K562 (cell line): ENCODE measurements around the gene VIT. TPM values are rescaled to one million over a fixed set of nuclear protein-coding genes. Genes with fewer than 3 reads are reported as not detected.

ENCODE experiments used
- ATAC-seq: fragments of 200-7000 bp; cut with Tn5 transposase; 3 replicates; pipeline ENCODE4 v1.9.1; 2020; ENCODE audit warnings: moderate library complexity
- BruUV-seq: library from RNA; stranded (reverse); fragments of 400-500 nt; replicated peaks from 2 replicates; lab custom pipeline; 2021; lab: Mats Ljungman, UMichigan
- CTCF ChIA-PET: fragments of 300-600 bp; formaldehyde crosslinking; extraction: SDS; loops from one replicate; lab custom pipeline; 2021; ENCODE audit warnings: low intra/inter-chr PET ratio; lab: Yijun Ruan, JAX
- POLR2A ChIA-PET: fragments of 300-600, 350-650 bp; sonication (Branson Sonifier 250); formaldehyde crosslinking; extraction: SDS; loops from one replicate; lab custom pipeline; 2021; ENCODE audit warnings: antibody characterized with exemption, inconsistent platforms; lab: Yijun Ruan, JAX
- DNase-seq, 4 experiments: peaks; one replicate each; pipeline versions ENCODE4 v3.0.0 to v3.0.0-alpha.2; 2011 to 2018; ENCODE audit warnings: low spot score in 3 of 4, mixed read lengths in 3 of 4; ENCODE audit errors: extremely low read depth in 1 of 4
- FAIRE-seq: peaks from 2 replicates; lab custom pipeline; 2011; peaks lifted over from hg19 to GRCh38; lab: Jason Lieb, UNC
- H2AFZ ChIP-seq: 2 replicates; pipeline ENCODE4 v1.6.0; 2011; ENCODE audit warnings: low read depth, low read length, control low read depth, inconsistent platforms
- H3K27ac ChIP-seq: fragments of 200-600 bp; 3 replicates; pipeline ENCODE4 v1.8.0; 2011; ENCODE audit warnings: low read depth, mild to moderate bottlenecking, control low read depth, inconsistent platforms, low read length, moderate library complexity, mixed read lengths; ENCODE audit errors: extremely low read depth
- H3K27me3 ChIP-seq, 2 experiments: fragments of 300-600 bp in 1 of 2; 2 replicates in 1 of 2; 3 replicates in 1 of 2; pipeline versions ENCODE4 v1.6.0 to v1.8.0; 2011; ENCODE audit warnings: inconsistent platforms in 2 of 2, low read length in 2 of 2, mild to moderate bottlenecking in 1 of 2, mixed read lengths in 1 of 2, moderate library complexity in 1 of 2; ENCODE audit not compliant: control insufficient read depth in 2 of 2, insufficient read depth in 2 of 2
- H3K36me3 ChIP-seq: fragments of 300-600 bp; 3 replicates; pipeline ENCODE4 v1.8.0; 2011; ENCODE audit warnings: mild to moderate bottlenecking, low read length, inconsistent platforms; ENCODE audit not compliant: control insufficient read depth, insufficient read depth
- H3K4me1 ChIP-seq, 2 experiments: fragments of 200-600 bp in 1 of 2; replicated peaks in 1 of 2; 2 replicates in 1 of 2; 3 replicates in 1 of 2; pipeline versions ENCODE4 v1.5.1 to v1.8.0; 2011; ENCODE audit warnings: inconsistent platforms in 2 of 2, low read length in 2 of 2, mild to moderate bottlenecking in 1 of 2, mixed read lengths in 1 of 2, moderate library complexity in 1 of 2; ENCODE audit not compliant: control insufficient read depth in 2 of 2, insufficient read depth in 2 of 2
- H3K4me2 ChIP-seq: 2 replicates; pipeline ENCODE4 v1.6.1; 2011; ENCODE audit warnings: low read length, control low read depth, inconsistent platforms, mixed read lengths; ENCODE audit not compliant: insufficient read depth
- H3K4me3 ChIP-seq: fragments of 200-600 bp; sonication (generic), shearing (Covaris generic); 2 replicates; pipeline ENCODE4 v1.5.1; 2016; ENCODE audit warnings: control low read depth, inconsistent platforms
- H3K79me2 ChIP-seq: fragments of 200-600 bp; 3 replicates; pipeline ENCODE4 v1.8.0; 2011; ENCODE audit warnings: low read length, inconsistent platforms; ENCODE audit not compliant: control insufficient read depth, insufficient read depth
- H3K9ac ChIP-seq, 2 experiments: 2 replicates each; pipeline versions ENCODE4 v1.6.0 to v1.6.1; 2011; ENCODE audit warnings: low read depth in 2 of 2, low read length in 2 of 2, control low read depth in 1 of 2, inconsistent platforms in 1 of 2, mild to moderate bottlenecking in 1 of 2, mixed read lengths in 1 of 2; ENCODE audit not compliant: insufficient read depth in 1 of 2
- H3K9me1 ChIP-seq: one replicate; pipeline ENCODE4 v1.6.0; 2011; ENCODE audit warnings: inconsistent platforms, mild to moderate bottlenecking, low read length, moderate library complexity; ENCODE audit not compliant: control insufficient read depth, insufficient read depth
- H3K9me3 ChIP-seq: replicated peaks from 2 replicates; pipeline ENCODE4 v1.5.1; 2011; ENCODE audit warnings: low read depth, low read length, inconsistent platforms; ENCODE audit not compliant: control insufficient read depth, insufficient read depth
- H4K20me1 ChIP-seq: replicated peaks from 2 replicates; pipeline ENCODE4 v1.6.1; 2011; ENCODE audit warnings: low read length, inconsistent platforms, mixed read lengths; ENCODE audit not compliant: control insufficient read depth, insufficient read depth
- BHLHE40 ChIP-seq: IDR thresholded peaks from 2 replicates; pipeline ENCODE4 v1.6.1; 2011; ENCODE audit warnings: low read length, improper control_type of control experiment
- HDAC8 ChIP-seq: fragments of 450-650 bp; IDR thresholded peaks from 2 replicates; pipeline ENCODE4 v1.6.1; 2016; ENCODE audit warnings: mild to moderate bottlenecking, missing genetic modification characterization, moderate library complexity, missing compliant biosample characterization
- HNRNPLL ChIP-seq: fragments of 200-400 bp; formaldehyde crosslinking; IDR thresholded peaks from 2 replicates; pipeline ENCODE4 v1.6.1; 2017; ENCODE audit warnings: low read length, low read depth, mild to moderate bottlenecking; ENCODE audit not compliant: poor library complexity, severe bottlenecking
- NELFE ChIP-seq: IDR thresholded peaks from 2 replicates; pipeline ENCODE4 v1.6.1; 2011; ENCODE audit warnings: mild to moderate bottlenecking; ENCODE audit not compliant: insufficient read depth, insufficient read length
- NFIC ChIP-seq: fragments of 450-650 bp; IDR thresholded peaks from 2 replicates; pipeline ENCODE4 v1.6.1; 2017; ENCODE audit warnings: mild to moderate bottlenecking, inconsistent platforms
- NFXL1 ChIP-seq: fragments of 450-650 bp; formaldehyde crosslinking; IDR thresholded peaks from 2 replicates; pipeline ENCODE4 v1.4.0; 2021; ENCODE audit warnings: mild to moderate bottlenecking
- NR2F6 ChIP-seq: fragments of 450-650 bp; formaldehyde crosslinking; IDR thresholded peaks from 2 replicates; pipeline ENCODE4 v1.4.0; 2020; ENCODE audit warnings: mild to moderate bottlenecking
- PRPF4 ChIP-seq: fragments of 200-400 bp; formaldehyde crosslinking; IDR thresholded peaks from one replicate; pipeline ENCODE4 v1.6.1; 2017; ENCODE audit warnings: low read length, low read depth, mild to moderate bottlenecking; ENCODE audit not compliant: insufficient read depth, poor library complexity, severe bottlenecking
- PYGO2 ChIP-seq: fragments of 450-650 bp; IDR thresholded peaks from 2 replicates; pipeline ENCODE4 v1.6.1; 2016; ENCODE audit warnings: mild to moderate bottlenecking, missing genetic modification characterization, moderate library complexity, missing compliant biosample characterization
- RNF2 ChIP-seq: sonication (generic); IDR thresholded peaks from 2 replicates; pipeline ENCODE4 v1.6.1; 2016
- SMC3 ChIP-seq: conservative IDR thresholded peaks from 2 replicates; pipeline ENCODE4 v1.6.1; 2011; ENCODE audit warnings: low read depth, low read length, improper control_type of control experiment; ENCODE audit not compliant: insufficient read depth
- SNIP1 ChIP-seq: fragments of 450-650 bp; IDR thresholded peaks from 2 replicates; pipeline ENCODE4 v1.7.1; 2017; ENCODE audit warnings: low read depth, mild to moderate bottlenecking
- TBP ChIP-seq: optimal IDR thresholded peaks from 2 replicates; pipeline ENCODE3; 2011; ENCODE audit warnings: low read depth, low read length, improper control_type of control experiment
- ZKSCAN1 ChIP-seq: fragments of 150-350 bp; IDR thresholded peaks from 2 replicates; pipeline ENCODE4 v1.6.1; 2016; ENCODE audit warnings: low read depth, low read length
- WGBS: fragments of 100-300 bp; shearing (Covaris generic); methylation state at CpG from one replicate; pipeline ENCODE4 v1.1.6; 2016; ENCODE audit warnings: low coverage, mixed read lengths; ENCODE audit not compliant: insufficient coverage; ENCODE audit errors: missing lambda C conversion rate; 5-methylcytosine and 5-hydroxymethylcytosine counted together
- in situ Hi-C: fragments of 300-500 bp; cut with MboI; formaldehyde crosslinking; loops from 4 replicates; pipeline ENCODE4 v1.15.0; 2018; ENCODE audit warnings: inconsistent platforms, mixed read lengths
- intact Hi-C: fragments of 100-400 bp; cut with micrococcal nuclease; formaldehyde crosslinking; loops from 2 replicates; pipeline ENCODE4 v1.14.2; 2022
- polyA plus RNA-seq, 8 experiments: library from polyadenylated mRNA; depleted of rRNA in 4 of 8; stranded (reverse) in 5 of 8; unstranded in 3 of 8; fragments of >200 nt; fragmentation: Nextera tagmentation in 2 of 8; fragmentation: Illumina TruSeq in 1 of 8; extraction: Ambion mirVana in 2 of 8; extraction: Trizol in 1 of 8; gene quantifications; 2 replicates each; pipeline versions ENCODE4 v1.2.1 to v1.2.3, GENCODE V29; 2011 to 2014; ENCODE audit warnings: inconsistent platforms in 1 of 8, missing spikeins in 1 of 8
- total RNA-seq, 7 experiments: library from RNA; depleted of rRNA in 6 of 7; stranded (reverse); fragments of >200 nt in 6 of 7; fragmentation: Illumina TruSeq in 2 of 7; extraction: Trizol in 2 of 7; gene quantifications; 2 replicates each; pipeline versions ENCODE4 v1.2.1 to v1.2.3, GENCODE V29; 2011 to 2021; ENCODE audit warnings: low replicate concordance in 1 of 7
- TF ChIP-seq, protein P1 (sequence below): fragments of 250-450 bp; sonication (Bioruptor Pico); IDR thresholded peaks from 2 replicates; pipeline ENCODE4 v1.9.0; 2021; ENCODE audit warnings: mild to moderate bottlenecking
- TF ChIP-seq, protein P2 (sequence below): fragments of 450-650 bp; IDR thresholded peaks from 2 replicates; pipeline ENCODE4 v1.6.1; 2014; ENCODE audit warnings: low read depth, mild to moderate bottlenecking, moderate library complexity, borderline replicate concordance
- TF ChIP-seq, protein P3 (sequence below): fragments of 250-450 bp; sonication (Bioruptor Pico); IDR thresholded peaks from 2 replicates; pipeline ENCODE4 v1.4.0; 2020; ENCODE audit warnings: mild to moderate bottlenecking, moderate library complexity

VIT gene
- total and polyA plus RNA-seq, 9 of the 15 experiments (the other 6 are each of a cell fraction or from before 2014, with no cell fraction given) = not detected

DNA sequence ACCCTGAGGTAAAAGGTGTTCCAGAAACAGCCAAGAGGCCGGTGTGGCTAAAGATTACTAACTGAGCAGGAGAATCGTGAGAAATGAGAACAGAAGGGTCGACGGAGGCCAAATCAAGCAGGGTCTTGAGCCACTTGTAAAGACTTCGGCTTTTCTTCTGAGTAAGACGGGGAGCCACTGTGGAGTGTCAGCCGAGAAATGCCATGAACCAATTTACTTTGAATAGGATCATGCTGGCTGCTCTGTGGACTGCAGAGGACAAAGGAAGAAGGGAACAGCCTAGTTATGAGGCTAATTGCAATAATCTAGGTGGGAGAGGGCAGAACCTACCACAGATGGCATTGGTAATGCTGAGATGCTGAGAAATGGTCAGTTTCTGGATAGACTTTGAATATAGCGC is 16.8 kb downstream of the VIT start:
- DNase-seq (no peak), ATAC-seq (no peak), FAIRE-seq (no peak)
- Histone ChIP-seq H3K27ac (no peak overlapping the region), H3K79me2 (no peaks in the 10 kb centered on the region), H3K4me2 (no peak overlapping the region), H3K4me3 (no peak overlapping the region), H3K36me3 (no peaks in the 10 kb centered on the region), H3K4me1 (no peaks in the 10 kb centered on the region), H3K9me1 (no peaks in the 10 kb centered on the region), H2AFZ (no peak overlapping the region), H4K20me1 (no peaks in the 10 kb centered on the region; the same call in 1 of the 2 replicates), H3K9ac (no peak overlapping the region), H3K27me3 (peaks cover 0 to 2% of the 10 kb centered on the region in 2 experiments; a peak in 1 of 5 replicates), H3K9me3 (no peaks in the 10 kb centered on the region)
- intact Hi-C loops (no loop called here), in situ Hi-C loops (no loop called here)
- POLR2A ChIA-PET = no interaction called here
- WGBS = 2% methylated on average over 8 of the region's 8 CpGs
- CTCF ChIA-PET = no interaction called here
- BruUV-seq = no TSS peak
- TF ChIP-seq, protein P1, sequence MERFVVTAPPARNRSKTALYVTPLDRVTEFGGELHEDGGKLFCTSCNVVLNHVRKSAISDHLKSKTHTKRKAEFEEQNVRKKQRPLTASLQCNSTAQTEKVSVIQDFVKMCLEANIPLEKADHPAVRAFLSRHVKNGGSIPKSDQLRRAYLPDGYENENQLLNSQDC (CRISPR knock-in tag) = no peak
- TF ChIP-seq, protein P2, sequence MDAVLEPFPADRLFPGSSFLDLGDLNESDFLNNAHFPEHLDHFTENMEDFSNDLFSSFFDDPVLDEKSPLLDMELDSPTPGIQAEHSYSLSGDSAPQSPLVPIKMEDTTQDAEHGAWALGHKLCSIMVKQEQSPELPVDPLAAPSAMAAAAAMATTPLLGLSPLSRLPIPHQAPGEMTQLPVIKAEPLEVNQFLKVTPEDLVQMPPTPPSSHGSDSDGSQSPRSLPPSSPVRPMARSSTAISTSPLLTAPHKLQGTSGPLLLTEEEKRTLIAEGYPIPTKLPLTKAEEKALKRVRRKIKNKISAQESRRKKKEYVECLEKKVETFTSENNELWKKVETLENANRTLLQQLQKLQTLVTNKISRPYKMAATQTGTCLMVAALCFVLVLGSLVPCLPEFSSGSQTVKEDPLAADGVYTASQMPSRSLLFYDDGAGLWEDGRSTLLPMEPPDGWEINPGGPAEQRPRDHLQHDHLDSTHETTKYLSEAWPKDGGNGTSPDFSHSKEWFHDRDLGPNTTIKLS = no peak
- TF ChIP-seq HDAC8 (tag) (no peak), NELFE (no peak), PRPF4 (no peak), NR2F6 (CRISPR knock-in tag) (no peak), NFIC (no peak), SMC3 (no peak), ZKSCAN1 (no peak), NFXL1 (no peak), TBP (no peak), BHLHE40 (no peak), SNIP1 (no peak), RNF2 (no peak), PYGO2 (tag) (no peak), HNRNPLL (no peak)
- TF ChIP-seq, protein P3, sequence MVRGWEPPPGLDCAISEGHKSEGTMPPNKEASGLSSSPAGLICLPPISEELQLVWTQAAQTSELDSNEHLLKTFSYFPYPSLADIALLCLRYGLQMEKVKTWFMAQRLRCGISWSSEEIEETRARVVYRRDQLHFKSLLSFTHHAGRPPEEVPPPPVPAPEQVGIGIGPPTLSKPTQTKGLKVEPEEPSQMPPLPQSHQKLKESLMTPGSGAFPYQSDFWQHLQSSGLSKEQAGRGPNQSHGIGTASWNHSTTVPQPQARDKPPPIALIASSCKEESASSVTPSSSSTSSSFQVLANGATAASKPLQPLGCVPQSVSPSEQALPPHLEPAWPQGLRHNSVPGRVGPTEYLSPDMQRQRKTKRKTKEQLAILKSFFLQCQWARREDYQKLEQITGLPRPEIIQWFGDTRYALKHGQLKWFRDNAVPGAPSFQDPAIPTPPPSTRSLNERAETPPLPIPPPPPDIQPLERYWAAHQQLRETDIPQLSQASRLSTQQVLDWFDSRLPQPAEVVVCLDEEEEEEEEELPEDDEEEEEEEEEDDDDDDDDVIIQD = no peak
